HFFc6 (cell line): Measurements from ENCODE around the gene ABHD15. TPM values are rescaled to one million over a fixed set of nuclear protein-coding genes. Genes with fewer than 3 reads are reported as not detected.

ENCODE experiments used
- DNase-seq: peaks from one replicate; pipeline ENCODE4 v3.0.0-alpha.2; 2018
- H3K27ac Mint-ChIP-seq: 2 replicates; pipeline ENCODE4 v1.8.0; 2020; ENCODE audit warnings: mild to moderate bottlenecking, mixed read lengths
- H3K27me3 Mint-ChIP-seq: 2 replicates; pipeline ENCODE4 v1.8.0; 2021; ENCODE audit warnings: mild to moderate bottlenecking, moderate library complexity, mixed read lengths; ENCODE audit not compliant: insufficient read depth
- H3K36me3 Mint-ChIP-seq: 2 replicates; pipeline ENCODE4 v1.8.0; 2021; ENCODE audit warnings: low read depth, mixed read lengths
- H3K4me1 Mint-ChIP-seq: 2 replicates; pipeline ENCODE4 v1.8.0; 2020; ENCODE audit warnings: low read depth, mixed read lengths
- H3K4me3 Mint-ChIP-seq: 2 replicates; pipeline ENCODE4 v1.8.0; 2020; ENCODE audit warnings: mild to moderate bottlenecking, moderate library complexity, mixed read lengths
- H3K9me3 Mint-ChIP-seq: 2 replicates; pipeline ENCODE4 v1.8.0; 2020; ENCODE audit warnings: mild to moderate bottlenecking, mixed read lengths
- CTCF ChIP-seq: fragments of 200-600 bp; sonication (generic); IDR thresholded peaks from 2 replicates; pipeline ENCODE4 v1.5.0; 2021; ENCODE audit warnings: antibody characterized with exemption, mild to moderate bottlenecking
- total RNA-seq, 6 experiments: library from RNA; stranded (reverse); fragmentation: NEBNext Ultra II Directional; extraction: Animal tissue kit (Norgen Biotek cat#: 25700); gene quantifications; 2 replicates in 1 of 6; 3 replicates in 5 of 6; pipeline ENCODE4 v1.2.3, GENCODE V29; 2021

Gene ABHD15
- total RNA-seq, 6 experiments from 2014 or later, result 6.4 to 9.8 (median 7.0) TPM

GRCh38 chr17:29589524-29590410 lies 22.9 kb upstream of the ABHD15 start, which contains the start of gene GIT1:
Gene GIT1, minus strand, starts transcription at chr17:29589648. Its CDS starts 270 bp downstream, at chr17:29589378.
- Mint-ChIP-seq H3K9me3 (no peaks in the 10 kb centered on the region), H3K36me3 (no peaks in the 10 kb centered on the region), H3K4me1 (peaks cover 52% of the 10 kb centered on the region), H3K4me3 (peak within 1 kb of the TSS; percentile 96), H3K27ac (peak within 1 kb of the TSS; percentile 88), H3K27me3 (peaks cover 3% of the 10 kb centered on the region; the same call in 1 of the 2 replicates)
- peak; percentile 39; the same call in 1 of the 2 replicates for TF ChIP-seq CTCF
- DNase-seq, result peak; percentile 41

- Mint-ChIP-seq H3K9me3 (no peaks in the 10 kb centered on the region), H3K27ac (peak overlapping the region; percentile 85), H3K27me3 (peaks cover 3% of the 10 kb centered on the region; the same call in 1 of the 2 replicates), H3K36me3 (no peaks in the 10 kb centered on the region), H3K4me1 (peaks cover 58% of the 10 kb centered on the region), H3K4me3 (peak overlapping the region; percentile 96)
- no peak for TF ChIP-seq CTCF
- DNase-seq, result peak; percentile 29
These were observed 21.9 kb upstream of the ABHD15 start for GRCh38 chr17:29588562-29589411.

- TF ChIP-seq CTCF, result no peak
- Mint-ChIP-seq H3K4me1 (peaks cover 58% of the 10 kb centered on the region), H3K9me3 (no peaks in the 10 kb centered on the region)
These were observed 21.3 kb upstream of the ABHD15 start for GRCh38 chr17:29588017-29588561.

GRCh38 chr17:29587591-29587990 lies 20.8 kb upstream of the ABHD15 start:
- no peak for TF ChIP-seq CTCF
- H3K36me3 Mint-ChIP-seq, result no peaks in the 10 kb centered on the region
- peak overlapping the region; percentile 85; the same call in 1 of the 2 replicates for H3K27ac Mint-ChIP-seq
- H3K4me3 Mint-ChIP-seq, result peak overlapping the region; percentile 96
- peaks cover 57% of the 10 kb centered on the region for H3K4me1 Mint-ChIP-seq
- H3K27me3 Mint-ChIP-seq, result peaks cover 3% of the 10 kb centered on the region; the same call in 1 of the 2 replicates
- H3K9me3 Mint-ChIP-seq, result no peaks in the 10 kb centered on the region
- DNase-seq, result no peak

More at GRCh38 chr17:29588017-29588561, 21.3 kb upstream of the ABHD15 start:
- Mint-ChIP-seq H3K4me3 (peak overlapping the region; percentile 96), H3K27ac (peak overlapping the region; percentile 85), H3K27me3 (peaks cover 3% of the 10 kb centered on the region; the same call in 1 of the 2 replicates), H3K36me3 (no peaks in the 10 kb centered on the region)
- DNase-seq, result no peak
